NOMO-1 treated with DMSO at 0.1 percent for 48 hours (cell line): ENCODE data around the gene TRMU.

Source experiments
- DNase-seq: peaks from one replicate; lab custom pipeline; 2025; ENCODE audit not compliant: unreplicated experiment; lab: John Stamatoyannopoulos, UW

TRMU gene, protein sequence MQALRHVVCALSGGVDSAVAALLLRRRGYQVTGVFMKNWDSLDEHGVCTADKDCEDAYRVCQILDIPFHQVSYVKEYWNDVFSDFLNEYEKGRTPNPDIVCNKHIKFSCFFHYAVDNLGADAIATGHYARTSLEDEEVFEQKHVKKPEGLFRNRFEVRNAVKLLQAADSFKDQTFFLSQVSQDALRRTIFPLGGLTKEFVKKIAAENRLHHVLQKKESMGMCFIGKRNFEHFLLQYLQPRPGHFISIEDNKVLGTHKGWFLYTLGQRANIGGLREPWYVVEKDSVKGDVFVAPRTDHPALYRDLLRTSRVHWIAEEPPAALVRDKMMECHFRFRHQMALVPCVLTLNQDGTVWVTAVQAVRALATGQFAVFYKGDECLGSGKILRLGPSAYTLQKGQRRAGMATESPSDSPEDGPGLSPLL

DNA sequence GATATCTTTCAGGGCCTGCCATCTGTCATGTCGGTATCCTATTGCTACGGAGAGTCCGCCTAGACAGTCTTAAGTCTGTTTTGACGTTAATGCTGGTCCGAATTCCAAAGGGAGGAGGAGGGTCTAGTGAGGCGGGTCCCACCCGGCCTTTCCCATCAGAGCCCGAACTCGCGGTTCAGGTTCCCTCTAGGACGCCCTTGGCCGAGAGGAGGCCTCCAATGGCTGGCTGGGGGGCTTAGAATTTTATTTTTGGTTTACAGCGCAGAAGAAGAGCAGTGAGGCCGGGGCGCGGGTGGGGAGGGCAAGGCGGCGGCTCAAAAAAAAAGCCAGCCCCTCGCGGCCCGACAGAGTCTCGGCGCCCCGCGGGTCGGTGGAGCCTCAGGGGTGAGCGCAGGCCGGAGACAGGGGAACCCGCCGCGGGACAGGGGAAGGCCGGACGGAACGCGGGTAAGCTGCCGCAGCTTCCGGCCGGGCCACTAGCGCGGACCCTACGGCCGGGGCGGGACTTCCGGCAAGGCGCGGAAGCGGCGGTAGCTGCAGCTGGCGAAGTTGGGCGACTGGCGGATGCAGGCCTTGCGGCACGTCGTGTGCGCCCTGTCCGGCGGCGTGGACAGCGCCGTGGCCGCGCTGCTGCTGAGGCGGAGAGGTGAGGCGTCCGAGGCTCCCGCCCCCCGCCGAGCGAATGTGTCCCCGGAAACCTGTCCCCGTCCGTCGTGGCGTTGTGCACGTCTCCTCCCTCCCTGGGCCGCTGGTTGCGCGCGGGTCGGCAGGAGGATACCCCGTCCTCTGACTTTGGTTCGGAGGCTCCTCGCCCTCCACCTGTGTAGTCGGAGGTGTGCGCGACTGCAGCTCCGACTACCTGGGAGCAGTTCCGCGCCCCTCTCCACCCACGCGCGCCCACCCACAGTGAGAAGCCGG lies at the start of gene TRMU:
Gene TRMU (plus strand): TSS at position 514 of the 918 bp plus-strand sequence. CDS start 51 bp downstream, at position 565.
- peak; percentile 77 for DNase-seq

DNA sequence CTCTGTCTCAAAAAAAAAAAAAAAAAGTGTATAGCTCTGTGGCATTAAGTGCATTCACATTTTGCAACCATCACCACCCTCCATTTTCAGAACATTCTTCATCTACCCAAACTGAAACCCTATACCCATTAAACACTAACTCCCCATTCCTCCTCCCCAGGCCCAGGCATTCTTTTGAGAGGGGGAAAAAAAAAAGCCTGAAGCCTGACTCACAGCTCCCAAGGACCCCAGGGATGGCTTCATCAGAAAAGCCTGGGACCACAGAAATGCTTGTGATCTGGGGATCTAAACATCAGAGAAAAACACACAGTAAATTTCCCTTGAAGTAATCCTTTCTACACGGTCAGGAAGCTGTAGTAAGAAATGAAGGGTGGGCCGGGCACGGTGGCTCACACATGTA lies 49.5 kb upstream of the TRMU start:
- DNase-seq: no peak

DNA sequence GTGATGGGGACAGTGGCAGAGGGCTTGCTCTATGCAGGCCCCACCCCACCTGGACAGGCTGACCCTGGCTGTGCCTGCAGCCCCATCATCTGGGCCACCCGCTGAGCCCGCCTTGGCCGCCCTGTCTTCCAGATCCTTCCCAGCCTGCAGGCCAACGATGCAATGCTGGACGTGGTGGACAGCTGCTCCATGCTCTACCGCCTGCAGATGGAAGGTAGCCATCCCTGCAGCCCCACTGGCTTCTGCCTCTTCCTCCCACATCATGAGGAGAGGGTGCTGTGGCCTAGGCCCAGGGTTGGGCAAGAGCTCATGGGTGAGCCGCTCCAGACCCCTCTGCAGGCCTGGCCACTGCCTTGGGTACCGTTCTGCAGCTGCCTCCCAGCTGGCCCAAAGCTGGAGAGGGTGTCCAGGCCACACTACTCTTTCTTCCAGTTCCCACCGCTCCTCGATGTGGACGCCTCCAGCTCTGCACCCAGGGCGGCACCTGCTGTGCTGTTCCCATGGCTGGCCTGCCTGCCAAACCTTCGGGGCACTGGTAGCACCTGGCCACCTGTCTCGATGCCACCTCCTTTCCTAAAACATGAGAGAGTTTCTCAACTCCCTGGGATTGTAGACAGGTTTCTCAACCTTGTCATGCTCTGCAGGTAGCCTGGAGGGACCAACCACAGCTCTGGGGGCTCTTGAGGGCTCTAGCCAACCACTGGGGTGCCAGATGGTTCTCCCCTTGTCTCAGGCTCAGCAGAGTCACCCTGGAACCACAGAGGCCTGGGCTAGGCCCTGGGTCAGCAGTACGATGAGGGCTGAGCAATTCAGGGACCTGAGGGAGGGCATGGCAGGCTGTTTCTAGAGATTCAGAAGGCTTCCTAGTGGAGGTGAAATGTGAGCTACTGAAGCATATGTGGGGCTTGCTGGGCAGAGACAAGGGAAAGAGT lies 48.3 kb upstream of the TRMU start:
- DNase-seq: no peak

DNA sequence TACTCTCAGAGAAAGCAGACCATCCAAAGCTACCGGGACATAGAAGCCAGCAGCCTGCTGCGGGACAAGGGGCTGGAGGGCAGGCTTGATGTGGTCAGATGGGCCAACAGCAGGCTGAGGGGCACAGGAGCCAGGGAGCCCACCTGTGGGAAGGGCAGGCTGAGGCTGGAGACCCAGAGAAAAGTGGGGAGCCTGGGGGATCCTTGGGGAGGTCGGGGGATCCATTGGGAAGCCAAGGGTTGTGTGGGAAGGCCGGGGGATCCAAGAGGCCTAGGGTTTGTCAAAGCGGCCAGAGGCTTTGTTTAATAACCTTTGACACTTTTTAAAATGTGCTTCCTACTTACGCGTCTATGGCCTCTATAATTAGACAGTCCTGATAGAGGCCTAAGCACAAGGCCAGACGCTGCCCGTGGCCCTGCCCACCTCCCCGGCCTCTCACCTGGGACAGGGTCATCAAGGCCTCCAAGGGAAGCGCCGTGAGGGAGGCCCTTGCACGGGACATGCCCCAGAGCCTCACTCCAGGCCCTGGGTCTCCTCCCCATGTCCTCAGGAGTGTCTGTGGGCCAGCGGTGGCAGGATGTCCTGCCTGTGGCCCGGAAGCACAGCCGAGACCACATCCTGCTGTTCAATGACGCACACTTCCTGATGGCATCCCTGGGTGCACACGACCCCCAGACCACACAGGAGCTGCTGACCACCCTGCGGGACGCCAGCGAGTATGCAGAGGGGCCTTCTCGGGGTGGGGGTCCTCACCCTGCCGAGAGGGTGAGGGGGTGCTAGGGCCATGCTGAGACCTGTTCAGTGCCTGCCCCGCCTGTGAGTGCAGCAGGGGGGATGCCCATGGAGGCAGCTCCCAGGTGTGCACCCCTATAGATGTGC lies 47.4 kb upstream of the TRMU start:
- DNase-seq: peak; percentile 54

DNA sequence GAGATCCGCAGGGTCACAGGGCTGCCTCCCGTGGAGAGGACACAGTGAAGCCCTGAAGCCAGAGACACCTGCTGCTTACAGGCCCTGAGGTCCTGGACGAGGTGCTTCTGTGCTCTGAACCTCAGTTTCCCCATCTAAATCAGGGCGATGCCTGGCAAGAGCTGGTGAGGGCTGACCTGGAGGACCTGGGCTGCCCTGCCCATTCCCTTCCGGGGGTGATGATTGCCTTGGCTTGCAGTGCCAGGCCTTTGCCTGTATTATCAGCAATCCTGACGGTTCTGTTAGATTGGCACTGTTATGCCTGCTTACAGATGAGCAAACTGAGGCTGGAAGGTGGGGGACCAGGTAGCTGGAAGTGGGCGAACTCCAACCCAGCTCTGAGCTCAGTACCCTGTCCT lies 46.7 kb upstream of the TRMU start:
- DNase-seq: no peak

DNA sequence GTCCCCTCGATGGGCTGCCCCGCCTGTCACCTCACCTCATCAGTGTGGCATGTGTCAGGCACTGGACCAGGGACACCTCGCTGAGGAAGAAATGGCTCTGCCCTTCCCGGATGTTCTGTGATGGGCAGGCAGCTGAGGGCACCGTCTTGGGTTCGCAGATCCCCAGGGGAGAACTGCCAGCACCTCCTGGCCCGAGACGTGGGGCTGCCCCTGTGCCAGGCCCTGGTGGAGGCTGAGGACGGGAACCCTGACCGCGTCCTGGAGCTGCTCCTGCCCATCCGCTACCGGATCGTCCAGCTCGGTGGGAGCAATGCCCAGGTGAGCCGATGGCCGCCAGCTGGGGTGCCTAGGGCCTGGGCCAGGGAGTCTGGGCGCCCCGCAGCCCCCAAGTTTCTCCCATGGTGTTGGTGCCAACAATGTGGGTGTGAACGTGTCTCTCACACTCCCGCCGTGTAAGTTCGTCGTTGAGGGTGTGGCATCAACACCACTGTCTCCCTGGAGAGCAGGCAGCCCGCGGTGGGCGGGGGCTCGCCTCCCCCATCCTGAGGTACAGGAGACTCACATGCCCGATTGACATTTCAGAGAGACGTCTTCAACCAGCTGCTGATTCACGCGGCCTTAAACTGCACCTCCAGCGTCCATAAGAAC lies 46.1 kb upstream of the TRMU start:
- DNase-seq: no peak

DNA sequence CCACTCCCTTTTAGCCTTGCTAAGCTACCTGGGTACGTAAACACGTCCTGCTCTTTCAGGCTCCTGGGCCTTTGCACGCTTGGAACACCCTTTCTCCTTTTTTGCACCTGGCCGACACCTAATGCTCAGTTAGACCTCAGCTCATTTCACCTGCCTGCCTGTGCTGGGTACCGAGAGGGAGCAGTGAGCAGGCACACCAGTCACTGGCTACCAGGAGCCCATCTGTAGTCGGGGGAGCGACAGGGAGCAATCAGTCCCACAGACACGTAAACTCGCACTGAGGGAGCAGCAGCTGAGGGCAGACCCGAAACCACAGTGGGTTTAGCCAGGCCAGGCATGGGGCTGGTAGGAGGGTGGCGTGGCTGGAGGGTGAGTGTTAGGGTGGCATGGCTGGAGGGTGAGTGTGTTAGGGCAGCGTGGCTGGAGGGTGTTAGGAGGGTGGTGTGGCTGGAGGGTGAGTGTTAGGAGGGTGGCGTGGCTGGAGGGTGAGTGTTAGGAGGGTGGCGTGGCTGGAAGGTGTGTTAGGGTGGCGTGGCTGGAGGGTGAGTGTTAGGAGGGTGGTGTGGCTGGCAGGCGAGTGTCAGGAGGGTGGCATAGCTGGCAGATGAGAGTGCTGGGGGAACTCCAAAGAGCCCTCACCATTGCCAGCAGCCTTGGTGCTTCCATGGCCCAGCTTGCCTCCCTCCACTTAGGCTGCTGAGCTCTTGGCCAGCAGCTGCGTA lies 45.2 kb upstream of the TRMU start:
- DNase-seq: no peak

DNA sequence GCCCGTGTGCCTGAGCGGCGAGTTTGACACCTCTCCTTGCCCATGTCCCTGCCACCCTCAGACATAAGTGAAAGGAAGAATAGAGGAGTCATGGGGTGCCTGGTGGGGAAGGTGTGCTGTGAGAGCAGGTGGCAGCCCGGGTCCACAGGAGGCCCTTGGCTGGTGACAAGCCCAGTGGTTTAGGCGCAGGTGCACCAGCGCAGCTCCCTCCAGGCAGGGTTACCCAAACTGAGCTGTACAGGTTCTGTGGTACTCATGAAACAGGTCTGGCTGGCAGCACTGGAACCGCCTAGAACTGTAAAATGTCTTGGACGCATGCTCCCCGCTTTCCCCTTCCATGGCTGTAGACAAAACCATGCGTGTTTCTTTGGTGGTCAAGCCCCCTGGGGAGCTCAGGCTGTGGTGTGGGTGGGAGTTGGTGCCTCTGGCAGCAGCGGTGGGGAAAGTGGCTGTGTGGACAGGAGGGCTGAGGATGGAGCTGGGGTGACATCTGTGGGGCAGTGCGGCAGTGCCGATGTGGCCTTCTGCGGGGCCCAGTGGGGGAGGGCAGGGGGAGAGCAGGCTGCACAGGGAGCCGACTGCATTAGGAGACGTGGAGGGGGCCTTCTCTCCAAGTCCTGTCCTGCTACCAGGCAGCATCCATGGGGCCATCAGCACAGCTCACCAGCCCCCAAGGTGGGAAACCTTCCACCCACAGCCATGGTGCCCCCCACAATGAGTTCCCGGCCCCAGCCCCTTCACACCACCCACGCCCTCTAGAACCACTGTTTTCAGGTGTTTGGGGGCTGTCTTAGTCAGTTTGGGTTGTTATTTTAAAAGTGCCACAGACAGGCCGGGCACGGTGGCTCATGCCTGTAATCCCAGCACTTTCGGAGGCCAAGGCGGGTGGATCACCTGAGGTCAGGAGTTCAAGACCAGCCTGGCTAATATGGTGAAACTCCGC lies 44.4 kb upstream of the TRMU start:
- no peak for DNase-seq

DNA sequence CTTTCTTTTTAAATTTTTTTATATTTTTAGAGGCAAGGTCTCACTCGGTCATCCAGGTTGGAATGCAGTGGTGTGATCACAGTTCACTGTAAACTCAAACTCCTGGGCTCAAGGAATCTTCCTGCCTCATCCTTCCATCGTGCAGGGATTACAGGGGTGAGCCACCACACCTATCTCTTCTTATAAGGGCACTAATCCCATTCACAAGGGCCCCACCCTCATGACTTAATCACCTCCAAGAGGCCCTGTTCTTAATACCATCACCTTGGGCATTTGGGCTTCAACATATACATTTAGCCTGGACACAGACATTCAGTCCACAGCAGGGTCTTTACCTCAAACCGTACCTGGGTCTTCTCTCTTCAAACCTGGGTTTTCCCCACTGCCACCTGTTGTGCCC lies 43.3 kb upstream of the TRMU start:
- no peak for DNase-seq

DNA sequence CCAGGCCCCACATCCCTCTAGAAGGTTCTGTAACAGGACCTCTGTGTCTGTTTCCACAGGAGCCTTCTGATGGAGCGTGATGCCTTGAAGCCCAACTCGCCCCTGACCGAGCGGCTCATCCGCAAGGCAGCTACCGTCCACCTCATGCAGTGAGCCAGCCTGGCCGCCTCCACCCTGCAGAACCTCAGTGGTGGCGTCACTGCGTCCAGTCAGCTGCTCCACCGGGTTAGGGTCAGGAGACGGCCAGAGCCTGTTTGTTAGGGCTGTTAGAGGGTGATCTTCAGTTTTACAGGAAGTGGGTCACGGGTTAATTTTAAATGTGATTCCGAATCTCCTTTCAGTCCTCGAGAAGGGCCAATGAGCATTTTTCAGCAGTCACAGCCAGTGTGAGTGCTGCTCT lies 42.8 kb upstream of the TRMU start:
- no peak for DNase-seq

DNA sequence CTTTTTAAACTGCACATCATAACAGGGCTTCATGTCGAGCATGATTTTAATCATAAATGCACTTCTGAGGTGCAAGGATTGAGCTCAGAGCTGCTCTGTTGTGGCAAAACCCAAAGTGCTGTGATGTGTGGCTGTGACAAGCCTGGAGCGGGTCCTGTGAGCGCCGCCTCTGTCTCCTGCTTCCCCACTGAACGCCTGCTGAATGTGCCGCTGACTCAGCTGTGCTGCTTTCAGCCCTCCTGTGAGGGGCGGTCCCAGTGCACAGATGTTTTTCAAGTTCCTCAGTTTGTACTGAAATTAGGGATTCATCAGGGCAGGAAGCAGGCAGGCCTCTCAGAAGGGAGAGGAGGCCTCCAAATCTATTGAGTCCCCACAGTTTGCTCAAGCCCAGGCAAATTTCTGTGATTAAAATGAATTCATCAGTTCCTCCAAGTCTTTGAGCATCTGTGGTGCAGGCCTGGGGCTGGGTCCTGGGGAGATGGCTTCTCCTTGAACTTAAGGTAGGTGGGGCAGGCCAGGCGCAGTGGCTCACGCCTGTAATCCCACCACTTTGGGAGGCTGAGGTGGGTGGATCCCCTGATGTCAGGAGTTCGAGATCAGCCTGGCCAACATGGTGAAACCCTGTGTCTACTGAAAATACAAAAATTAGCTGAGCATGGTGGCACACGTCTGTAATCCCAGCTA lies 41.8 kb upstream of the TRMU start:
- DNase-seq: no peak

DNA sequence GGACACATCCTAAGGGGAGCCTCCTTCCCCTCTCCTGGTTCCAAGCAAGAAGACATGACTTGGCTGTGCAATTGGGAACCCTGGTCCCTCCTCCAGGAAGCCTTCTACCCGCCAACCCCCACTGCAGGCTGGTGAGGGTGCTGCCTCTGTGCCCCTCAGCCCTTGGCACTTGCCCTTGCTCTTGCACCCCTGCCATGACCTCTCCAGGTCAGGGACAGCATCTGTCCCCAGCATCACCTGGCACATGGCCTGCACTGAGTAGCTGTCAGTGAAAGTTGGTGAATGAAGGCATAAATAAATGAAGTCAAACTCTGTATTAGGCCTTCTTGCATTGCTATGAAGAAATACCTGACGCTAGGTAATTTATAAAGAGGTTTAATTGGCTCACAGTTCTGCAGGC lies 40.7 kb upstream of the TRMU start:
- no peak for DNase-seq

DNA sequence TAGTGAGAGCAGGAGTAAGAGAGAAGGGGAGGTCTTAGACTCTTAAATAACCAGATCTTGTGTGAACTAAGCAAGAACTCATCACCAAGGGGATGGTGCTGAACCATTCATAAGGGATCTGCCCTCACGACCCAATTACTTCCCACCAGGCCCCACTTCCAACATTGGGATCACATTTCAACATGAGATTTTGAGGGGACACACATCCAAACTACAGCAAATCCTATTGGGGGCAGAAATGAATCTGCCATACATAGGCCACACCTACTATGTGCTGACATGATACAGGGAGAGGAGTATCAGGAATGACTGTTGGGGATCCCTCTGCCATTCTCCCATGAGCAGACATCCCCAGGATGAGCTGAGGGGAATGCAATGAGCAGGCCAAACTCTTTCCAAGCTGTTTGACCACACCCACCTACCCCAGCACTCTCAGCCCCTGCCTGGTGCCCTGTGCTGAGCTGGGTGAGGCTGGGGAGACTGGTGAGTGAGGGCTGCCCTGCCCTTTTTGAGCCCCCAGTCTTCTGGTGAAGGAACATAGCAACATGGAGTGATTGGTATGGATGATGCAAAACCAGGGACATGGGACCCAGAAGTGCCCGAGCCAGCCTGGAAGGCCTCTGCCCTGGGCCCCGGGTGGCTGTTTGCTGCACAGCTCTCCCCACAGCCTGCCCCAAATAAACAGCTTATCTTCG lies 40.1 kb upstream of the TRMU start:
- DNase-seq: no peak

DNA sequence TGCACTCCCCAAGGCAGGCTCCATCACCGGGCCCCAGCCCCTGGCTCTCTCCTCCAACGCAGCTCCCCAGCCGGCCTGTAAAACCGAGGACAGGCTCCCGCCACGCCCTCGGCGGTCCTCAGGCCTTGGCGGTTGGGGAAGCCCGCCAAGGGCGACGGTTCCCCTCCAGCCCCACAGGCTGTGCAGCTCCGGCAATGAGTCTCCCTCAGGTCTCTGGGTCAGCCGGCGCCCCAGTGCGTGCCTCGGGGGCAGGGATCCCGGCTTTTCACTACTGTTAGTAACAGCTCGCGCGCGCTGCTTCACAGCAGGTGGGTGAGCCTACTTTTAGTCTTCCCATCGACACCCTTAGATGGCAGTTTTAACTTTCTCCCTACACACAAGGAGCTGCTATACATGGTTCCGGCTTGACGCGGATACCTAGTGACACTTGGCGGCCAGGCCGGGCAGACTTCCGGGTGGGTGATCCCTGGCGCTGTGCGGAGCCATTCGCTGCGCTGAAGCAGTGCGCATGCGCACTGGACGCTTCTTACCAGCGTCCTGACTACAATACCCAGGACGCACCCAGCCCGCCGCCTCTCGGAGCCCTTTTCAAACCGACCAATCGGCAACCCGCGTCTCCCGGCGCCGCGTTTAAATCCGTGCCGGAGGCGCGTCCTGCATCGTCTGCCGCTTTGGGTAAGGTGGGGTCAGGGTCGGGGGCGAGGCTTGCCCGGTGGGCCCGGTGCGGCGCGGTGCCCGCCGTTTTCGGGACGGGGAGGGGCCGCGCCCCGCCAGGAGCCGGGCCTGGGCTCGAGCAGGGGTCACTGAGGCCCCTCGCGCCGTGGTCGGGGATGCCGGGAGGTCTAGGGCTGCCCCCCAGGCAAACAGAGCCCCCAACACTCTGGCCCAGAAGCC lies 39.0 kb upstream of the TRMU start, which contains the start of gene GTSE1:
Gene GTSE1 (plus strand): TSS at position 614 of the 894 bp plus-strand sequence. CDS start 531 bp downstream, outside the sequence.
- peak; percentile 97 for DNase-seq

DNA sequence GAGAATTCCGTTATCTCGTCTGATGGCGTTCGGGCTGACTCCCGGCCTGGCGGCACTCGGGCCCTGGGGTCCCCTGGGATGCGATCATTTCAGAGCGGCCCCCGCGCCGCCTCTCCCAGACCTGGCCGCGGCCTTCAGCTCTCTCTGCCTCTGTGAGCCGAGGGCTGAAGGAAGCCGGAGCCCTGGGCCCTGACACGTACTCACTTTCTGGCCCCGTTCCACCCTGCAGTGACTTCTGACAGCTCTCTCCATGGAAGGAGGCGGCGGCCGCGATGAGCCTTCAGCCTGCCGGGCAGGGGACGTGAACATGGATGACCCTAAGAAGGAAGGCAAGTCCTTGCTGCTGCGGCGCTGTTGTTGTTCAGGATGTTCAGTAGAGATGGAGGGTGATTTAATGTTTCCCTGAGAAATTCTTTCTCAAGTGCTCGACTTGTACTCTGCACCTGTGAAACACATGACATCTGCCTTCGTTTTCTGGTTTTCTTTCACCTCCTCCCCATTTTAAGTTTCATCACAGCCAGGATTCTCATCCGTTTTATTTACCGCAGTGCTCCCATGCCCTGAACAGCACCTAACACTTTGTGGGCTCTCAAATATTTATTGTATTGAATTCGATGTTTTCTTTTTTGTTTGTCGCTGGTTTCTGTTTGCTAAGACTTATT lies 38.2 kb upstream of the TRMU start:
- DNase-seq: peak; percentile 3
